ENCODE measurements around the gene TMEM259.

The TMEM259 gene

DNA sequence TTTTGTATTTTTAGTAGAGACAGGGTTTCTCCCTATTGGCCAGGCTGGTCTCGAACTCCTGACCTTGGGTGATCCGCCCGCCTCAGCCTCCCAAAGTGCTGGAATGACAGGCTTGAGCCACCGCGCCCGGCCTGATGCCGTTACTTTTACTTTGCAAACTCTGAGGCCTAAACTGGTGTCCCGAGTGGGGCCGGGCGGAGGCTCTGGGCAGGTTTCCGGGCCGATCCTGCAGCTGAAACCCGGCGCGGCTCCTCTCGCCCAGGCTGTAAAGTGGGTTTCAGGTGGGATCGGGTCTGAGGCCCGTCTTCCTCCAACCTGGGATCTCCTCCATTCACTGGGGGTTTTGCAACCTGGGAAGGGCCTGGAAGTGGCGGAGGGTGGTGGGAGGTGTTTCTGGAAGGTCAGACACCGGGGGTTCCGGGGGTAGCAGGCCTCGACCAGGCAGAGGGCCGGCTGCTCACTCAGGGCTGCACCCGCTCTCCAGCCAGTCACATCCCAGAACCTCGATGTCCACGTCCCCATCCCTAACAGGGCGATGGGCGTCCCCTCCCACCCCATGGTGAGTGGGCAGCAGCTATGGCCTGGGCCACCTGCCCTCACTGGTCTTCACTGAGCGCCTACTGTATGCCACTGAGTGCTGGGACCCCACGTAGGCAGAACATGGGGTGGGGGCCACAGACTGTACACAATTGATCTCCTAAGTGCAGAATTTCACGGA is 58.1 kb downstream of the TMEM259 start:
- H3K27ac ChIP-seq: no peak overlapping the region
- no peaks in the 10 kb centered on the region for H3K27me3 ChIP-seq (replicated peaks)
- no peak for DNase-seq
- TF ChIP-seq, protein P1, sequence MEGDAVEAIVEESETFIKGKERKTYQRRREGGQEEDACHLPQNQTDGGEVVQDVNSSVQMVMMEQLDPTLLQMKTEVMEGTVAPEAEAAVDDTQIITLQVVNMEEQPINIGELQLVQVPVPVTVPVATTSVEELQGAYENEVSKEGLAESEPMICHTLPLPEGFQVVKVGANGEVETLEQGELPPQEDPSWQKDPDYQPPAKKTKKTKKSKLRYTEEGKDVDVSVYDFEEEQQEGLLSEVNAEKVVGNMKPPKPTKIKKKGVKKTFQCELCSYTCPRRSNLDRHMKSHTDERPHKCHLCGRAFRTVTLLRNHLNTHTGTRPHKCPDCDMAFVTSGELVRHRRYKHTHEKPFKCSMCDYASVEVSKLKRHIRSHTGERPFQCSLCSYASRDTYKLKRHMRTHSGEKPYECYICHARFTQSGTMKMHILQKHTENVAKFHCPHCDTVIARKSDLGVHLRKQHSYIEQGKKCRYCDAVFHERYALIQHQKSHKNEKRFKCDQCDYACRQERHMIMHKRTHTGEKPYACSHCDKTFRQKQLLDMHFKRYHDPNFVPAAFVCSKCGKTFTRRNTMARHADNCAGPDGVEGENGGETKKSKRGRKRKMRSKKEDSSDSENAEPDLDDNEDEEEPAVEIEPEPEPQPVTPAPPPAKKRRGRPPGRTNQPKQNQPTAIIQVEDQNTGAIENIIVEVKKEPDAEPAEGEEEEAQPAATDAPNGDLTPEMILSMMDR (IDR thresholded peaks at IDR 0.05; ENCODE audit: low read depth, low read length, missing control alignments): no peak
- in situ Hi-C loops (cut with HindIII; ENCODE audit: low pct_ligation_motif_present, low sequenced_read_pairs): no loop called here
- peaks cover 39% of the 10 kb centered on the region for H3K36me3 ChIP-seq (replicated peaks)
- no peak overlapping the region for H3K4me3 ChIP-seq (ENCODE audit: low read depth, low read length)

DNA sequence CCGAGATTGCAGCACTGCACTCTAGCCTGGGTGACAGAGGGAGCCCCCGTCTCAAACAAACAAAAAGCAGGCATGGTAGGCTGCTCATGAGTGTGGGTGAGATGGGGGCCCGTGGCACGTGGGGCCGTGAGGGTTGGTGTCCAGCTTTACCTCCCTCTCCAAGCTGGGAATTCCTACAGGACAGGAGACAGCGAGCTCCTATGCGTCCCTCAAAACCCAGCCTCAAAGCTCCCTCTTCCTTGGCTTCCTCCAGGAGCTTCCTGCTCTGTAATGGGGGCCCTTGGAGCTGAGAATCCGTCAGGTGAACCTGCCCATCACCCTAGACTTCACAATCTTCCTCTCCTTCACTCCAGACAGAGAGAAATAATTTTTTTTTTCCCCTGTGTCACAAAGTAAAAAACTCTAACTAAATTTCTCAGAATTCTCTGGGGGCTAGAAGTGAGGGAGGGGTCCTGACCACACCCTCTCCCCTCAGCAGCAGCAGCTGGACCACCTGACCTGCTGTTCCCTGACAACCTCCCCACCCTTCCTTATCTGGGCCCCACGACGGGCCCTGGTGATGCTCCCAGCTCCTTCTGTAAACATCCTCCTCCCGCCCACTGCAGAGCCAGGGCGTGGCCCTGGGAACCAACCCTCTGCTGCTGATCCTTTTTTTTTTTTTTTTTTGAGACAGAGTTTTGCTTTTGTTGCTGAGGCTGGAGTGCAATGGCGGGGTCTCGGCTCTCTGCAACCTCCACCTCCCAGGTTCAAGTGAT is 58.9 kb downstream of the TMEM259 start:
- in situ Hi-C loops (cut with HindIII; ENCODE audit: low pct_ligation_motif_present, low sequenced_read_pairs): no loop called here
- H3K36me3 ChIP-seq (replicated peaks): peaks cover 33% of the 10 kb centered on the region
- no peak overlapping the region for H3K27ac ChIP-seq

DNA sequence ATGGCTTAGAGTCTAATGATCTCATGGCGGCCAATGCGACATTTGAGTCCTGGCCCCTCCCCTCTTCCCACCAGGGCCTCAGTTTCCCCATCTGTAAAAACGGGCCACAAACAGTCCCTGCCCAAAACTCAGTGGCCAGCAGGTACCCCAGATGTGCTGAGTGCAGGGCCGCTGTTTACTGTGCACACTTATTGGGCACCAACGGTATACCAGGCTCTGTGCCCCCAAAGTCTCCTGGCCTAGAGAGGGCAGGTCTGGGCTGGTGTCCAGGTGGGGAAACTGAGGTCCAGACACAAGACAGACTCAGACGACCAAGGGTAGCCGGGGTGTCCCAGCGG is 60.4 kb downstream of the TMEM259 start:
- in situ Hi-C loops (cut with HindIII; ENCODE audit: low pct_ligation_motif_present, low sequenced_read_pairs): no loop called here

More for the DNA sequence above, 58.9 kb downstream of the TMEM259 start:
- TF ChIP-seq, protein P1 (IDR thresholded peaks at IDR 0.05; ENCODE audit: low read depth, low read length, missing control alignments): no peak
- no peak for DNase-seq
- Histone ChIP-seq H3K27me3 (replicated peaks) (no peaks in the 10 kb centered on the region), H3K4me3 (ENCODE audit: low read depth, low read length) (no peak overlapping the region)

DNA sequence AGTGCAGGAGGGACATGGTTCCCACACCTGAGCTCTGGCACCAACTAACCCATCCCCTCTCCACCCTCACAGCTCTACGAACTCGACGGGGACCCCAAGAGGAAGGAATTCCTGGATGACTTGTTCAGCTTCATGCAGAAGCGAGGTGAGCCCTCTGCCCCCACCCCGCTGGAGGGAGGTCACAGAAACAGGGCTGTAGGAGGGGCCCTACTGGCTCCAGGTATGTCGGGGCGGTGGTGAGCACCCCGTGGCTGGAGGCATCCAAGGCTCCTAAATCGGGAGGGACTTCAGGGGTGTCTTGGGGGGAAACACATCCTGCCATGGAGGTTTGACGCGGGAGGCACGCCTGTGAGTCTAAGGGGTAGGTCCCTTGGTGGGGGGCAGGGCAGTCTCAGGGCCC is 60.9 kb downstream of the TMEM259 start:
- Histone ChIP-seq H3K4me3 (ENCODE audit: low read depth, low read length) (no peak overlapping the region), H3K27ac (no peak overlapping the region), H3K27me3 (replicated peaks) (no peaks in the 10 kb centered on the region), H3K36me3 (replicated peaks) (peaks cover 19% of the 10 kb centered on the region)
- DNase-seq: no peak
- TF ChIP-seq, protein P1 (IDR thresholded peaks at IDR 0.05; ENCODE audit: low read depth, low read length, missing control alignments): peak; percentile 10
- in situ Hi-C loops (cut with HindIII; ENCODE audit: low pct_ligation_motif_present, low sequenced_read_pairs): no loop called here

More for the DNA sequence above, 60.4 kb downstream of the TMEM259 start:
- Histone ChIP-seq H3K36me3 (replicated peaks) (peaks cover 25% of the 10 kb centered on the region), H3K27me3 (replicated peaks) (no peaks in the 10 kb centered on the region), H3K4me3 (ENCODE audit: low read depth, low read length) (no peak overlapping the region), H3K27ac (no peak overlapping the region)
- DNase-seq: no peak
- TF ChIP-seq, protein P1 (IDR thresholded peaks at IDR 0.05; ENCODE audit: low read depth, low read length, missing control alignments): no peak

Measured in brain microvascular endothelial cell (primary cell).